ENCODE data around the gene ENOX1. TPM values are rescaled to one million over a fixed set of nuclear protein-coding genes. Genes with fewer than 3 reads are reported as not detected.

The ENOX1 gene
- total and polyA plus RNA-seq, 2 of the 13 experiments (the other 11 are each of a cell fraction or from before 2014, with no cell fraction given): not detected

- Histone ChIP-seq H3K27ac (ENCODE audit: extremely low read length, insufficient read depth, low read length) (no peak overlapping the region), H3K27me3 (ENCODE audit: control insufficient read depth in 1 of 2, insufficient read depth in 2 of 2, low read length in 2 of 2) (no peaks in the 10 kb centered on the region), H3K4me1 (ENCODE audit: insufficient read depth, low read length) (no peaks in the 10 kb centered on the region), H3K4me3 (replicated peaks in 1 of 3; ENCODE audit: insufficient read depth in 1 of 3, low read depth in 2 of 3, low read length in 3 of 3) (no peak overlapping the region), H3K4me2 (ENCODE audit: low read depth, low read length) (no peak overlapping the region), H3K9me3 (ENCODE audit: low read length) (no peaks in the 10 kb centered on the region), H3K79me2 (ENCODE audit: insufficient read depth, low read length) (no peaks in the 10 kb centered on the region), H2AFZ (ENCODE audit: low read length) (no peak overlapping the region), H3K9ac (ENCODE audit: insufficient read depth, low read depth, low read length) (no peak overlapping the region), H4K20me1 (ENCODE audit: insufficient read depth, low read length) (no peaks in the 10 kb centered on the region), H3K36me3 (replicated peaks in 1 of 2; ENCODE audit: control insufficient read depth in 1 of 2, insufficient read depth in 2 of 2, low read length in 2 of 2) (no peaks in the 10 kb centered on the region)
- no TSS peak for BruUV-seq (replicated peaks)
- POLR2A ChIA-PET: no interaction called here
- CTCF ChIA-PET (ENCODE audit: low intra/inter-chr PET ratio, low total read pairs): no interaction called here
- TF ChIP-seq ZNF33A (CRISPR knock-in tag; IDR thresholded peaks at IDR 0.05; ENCODE audit: borderline replicate concordance) (no peak), POGZ (CRISPR knock-in tag; IDR thresholded peaks at IDR 0.05) (no peak), MXI1 (IDR thresholded peaks at IDR 0.05; ENCODE audit: borderline replicate concordance, low read depth, low read length) (no peak), KLF13 (CRISPR knock-in tag; IDR thresholded peaks at IDR 0.05) (no peak)
- FAIRE-seq (no peak), ATAC-seq (no peak), DNase-seq (ENCODE audit: low spot score) (no peak)
- in situ Hi-C loops (cut with HindIII; ENCODE audit: extremely low pct_ligation_motif_present, low pct_unique_long_range_greater_than_20kb): no loop called here
- intact Hi-C loops (cut with micrococcal nuclease; ENCODE audit: unreplicated experiment): no loop called here
- 7% methylated on average over 1 of the region's 1 CpG for WGBS (ENCODE audit: low lambda C conversion rate)
Measured at GRCh38 chr13:43278127-43278526, 508.6 kb downstream of the ENOX1 start.

GRCh38 chr13:43277142-43277541, 509.6 kb downstream of the ENOX1 start:
- TF ChIP-seq, protein P1, sequence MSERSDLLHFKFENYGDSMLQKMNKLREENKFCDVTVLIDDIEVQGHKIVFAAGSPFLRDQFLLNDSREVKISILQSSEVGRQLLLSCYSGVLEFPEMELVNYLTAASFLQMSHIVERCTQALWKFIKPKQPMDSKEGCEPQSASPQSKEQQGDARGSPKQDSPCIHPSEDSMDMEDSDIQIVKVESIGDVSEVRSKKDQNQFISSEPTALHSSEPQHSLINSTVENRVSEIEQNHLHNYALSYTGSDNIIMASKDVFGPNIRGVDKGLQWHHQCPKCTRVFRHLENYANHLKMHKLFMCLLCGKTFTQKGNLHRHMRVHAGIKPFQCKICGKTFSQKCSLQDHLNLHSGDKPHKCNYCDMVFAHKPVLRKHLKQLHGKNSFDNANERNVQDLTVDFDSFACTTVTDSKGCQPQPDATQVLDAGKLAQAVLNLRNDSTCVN (CRISPR knock-in tag; IDR thresholded peaks at IDR 0.05; ENCODE audit: borderline replicate concordance): no peak
- TF ChIP-seq, protein P2, sequence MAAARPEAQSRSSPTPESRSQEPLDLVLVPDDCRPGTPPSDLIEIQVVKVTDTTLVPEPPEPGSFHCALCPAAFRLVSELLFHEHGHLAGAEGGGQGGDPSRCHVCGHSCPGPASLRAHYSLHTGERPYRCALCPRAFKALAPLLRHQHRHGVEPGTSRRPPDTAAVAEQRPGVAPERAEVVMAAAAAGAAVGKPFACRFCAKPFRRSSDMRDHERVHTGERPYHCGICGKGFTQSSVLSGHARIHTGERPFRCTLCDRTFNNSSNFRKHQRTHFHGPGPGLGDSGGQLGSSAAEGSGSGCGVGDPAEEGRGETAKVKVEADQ (CRISPR knock-in tag; IDR thresholded peaks at IDR 0.05; ENCODE audit: borderline replicate concordance): no peak
- DNase-seq (ENCODE audit: low spot score) (no peak), FAIRE-seq (no peak), ATAC-seq (no peak)
- no TSS peak for BruUV-seq (replicated peaks)
- no peak overlapping the region for H3K9ac ChIP-seq (ENCODE audit: insufficient read depth, low read depth, low read length)
- no peaks in the 10 kb centered on the region for H3K36me3 ChIP-seq (replicated peaks in 1 of 2; ENCODE audit: control insufficient read depth in 1 of 2, insufficient read depth in 2 of 2, low read length in 2 of 2)
- intact Hi-C loops (cut with micrococcal nuclease; ENCODE audit: unreplicated experiment) (no loop called here), in situ Hi-C loops (cut with HindIII; ENCODE audit: extremely low pct_ligation_motif_present, low pct_unique_long_range_greater_than_20kb) (no loop called here)
- H3K9me3 ChIP-seq (ENCODE audit: low read length): no peaks in the 10 kb centered on the region
- H3K4me1 ChIP-seq (ENCODE audit: insufficient read depth, low read length): no peaks in the 10 kb centered on the region
- no peaks in the 10 kb centered on the region for H4K20me1 ChIP-seq (ENCODE audit: insufficient read depth, low read length)
- H2AFZ ChIP-seq (ENCODE audit: low read length): no peak overlapping the region
- WGBS (ENCODE audit: low lambda C conversion rate): 27% methylated on average over 3 of the region's 3 CpGs
- H3K4me3 ChIP-seq (replicated peaks in 1 of 3; ENCODE audit: insufficient read depth in 1 of 3, low read depth in 2 of 3, low read length in 3 of 3): no peak overlapping the region
- no peak overlapping the region for H3K4me2 ChIP-seq (ENCODE audit: low read depth, low read length)
- no peak overlapping the region for H3K27ac ChIP-seq (ENCODE audit: extremely low read length, insufficient read depth, low read length)
- ChIA-PET CTCF (ENCODE audit: low intra/inter-chr PET ratio, low total read pairs) (no interaction called here), POLR2A (no interaction called here)
- H3K27me3 ChIP-seq (ENCODE audit: control insufficient read depth in 1 of 2, insufficient read depth in 2 of 2, low read length in 2 of 2): no peaks in the 10 kb centered on the region
- no peaks in the 10 kb centered on the region for H3K79me2 ChIP-seq (ENCODE audit: insufficient read depth, low read length)

All from HepG2 (cell line).